Mammary epithelial cell (primary cell): ENCODE results near the gene OTP.

Experiments used
- CTCF ChIP-seq, 2 donors: IDR thresholded peaks in 1 of 2; conservative IDR thresholded peaks in 1 of 2; 2 replicates each; pipeline ENCODE4 v1.5.1; 2011 to 2012; ENCODE audit warnings: inconsistent platforms in 2 of 2, low read length in 2 of 2, mild to moderate bottlenecking in 2 of 2, control low read depth in 1 of 2, low read depth in 1 of 2; ENCODE audit not compliant: insufficient read depth in 1 of 2; ENCODE audit errors: extremely low read depth in 1 of 2
- EZH2 ChIP-seq: IDR thresholded peaks from 2 replicates; pipeline ENCODE4 v1.6.1; 2012; ENCODE audit warnings: low read length, inconsistent platforms, borderline replicate concordance

- TF ChIP-seq CTCF (conservative IDR thresholded peaks at IDR 0.05 in 1 of 2, IDR thresholded peaks at IDR 0.05 in 1 of 2; ENCODE audit: extremely low read depth in 1 of 2, insufficient read depth in 1 of 2, low read depth in 1 of 2, low read length in 2 of 2), result no peak
- no peak for TF ChIP-seq EZH2
Observed at GRCh38 chr5:77606279-77606678, 32.2 kb downstream of the OTP start.
